ENCODE data around the gene XYLT2.

The XYLT2 gene

GRCh38 chr17:50352072-50352692 is 6.3 kb downstream of the XYLT2 start:
- no peak for DNase-seq

GRCh38 chr17:50352693-50353599 is 7.0 kb downstream of the XYLT2 start:
- DNase-seq: no peak

GRCh38 chr17:50353600-50354195 is 7.8 kb downstream of the XYLT2 start:
- DNase-seq: no peak

GRCh38 chr17:50354198-50354597 is 8.3 kb downstream of the XYLT2 start:
- DNase-seq: no peak

- no peak for DNase-seq
These were observed 8.8 kb downstream of the XYLT2 start for GRCh38 chr17:50354776-50355175.

- DNase-seq: no peak
These were observed 9.4 kb downstream of the XYLT2 start for GRCh38 chr17:50355336-50355700.

- DNase-seq: no peak
These were observed 9.9 kb downstream of the XYLT2 start for GRCh38 chr17:50355701-50356341.

- no peak for DNase-seq
These were observed 10.5 kb downstream of the XYLT2 start for GRCh38 chr17:50356418-50356817.

- DNase-seq: no peak
These were observed 11.1 kb downstream of the XYLT2 start for GRCh38 chr17:50356892-50357510.

- no peak for DNase-seq
These were observed 12.3 kb downstream of the XYLT2 start for GRCh38 chr17:50358177-50358576.

- DNase-seq: no peak
These were observed 13.2 kb downstream of the XYLT2 start for GRCh38 chr17:50359005-50359699.

- DNase-seq: no peak
These were observed 14.1 kb downstream of the XYLT2 start for GRCh38 chr17:50359998-50360461.

- DNase-seq: no peak
These were observed 14.7 kb downstream of the XYLT2 start for GRCh38 chr17:50360486-50361115.

- DNase-seq: peak; percentile 10
These were observed 15.9 kb downstream of the XYLT2 start for GRCh38 chr17:50361561-50362480.

GRCh38 chr17:50362661-50363060 is 16.7 kb downstream of the XYLT2 start:
- DNase-seq: no peak

GRCh38 chr17:50363217-50364060 is 17.5 kb downstream of the XYLT2 start:
- DNase-seq: no peak

- no peak for DNase-seq
These were observed 18.1 kb downstream of the XYLT2 start for GRCh38 chr17:50364061-50364458.

- no peak for DNase-seq
These were observed 18.8 kb downstream of the XYLT2 start for GRCh38 chr17:50364715-50365114.

GRCh38 chr17:50365165-50365564 is 19.2 kb downstream of the XYLT2 start:
- DNase-seq: no peak

Measured in NCI-H1105 treated with DMSO at 0.1 percent for 48 hours (cell line).